Measurements from ENCODE around the gene EIPR1. TPM values are rescaled to one million over a fixed set of nuclear protein-coding genes. Genes with fewer than 3 reads are reported as not detected.

The EIPR1 gene
- total and polyA plus RNA-seq, 2 of the 4 experiments (the other 2 are of a cell fraction), result 46.5 to 67.4 TPM

GRCh38 chr2:3256157-3256556 lies 121.5 kb downstream of the EIPR1 start:
- dilution Hi-C loops (cut with HindIII; ENCODE audit: low sequenced_read_pairs, unreplicated experiment) (no loop called here), in situ Hi-C loops (cut with MboI; ENCODE audit: low sequenced_read_pairs) (no loop called here)
- H3K23ac ChIP-seq (ENCODE audit: low read depth, low read length), result no peak overlapping the region

More at GRCh38 chr2:3256157-3256556, 121.5 kb downstream of the EIPR1 start:
- no peak overlapping the region for H3K4me2 ChIP-seq (ENCODE audit: low read depth, low read length)
- H3K9me3 ChIP-seq (ENCODE audit: control insufficient read depth, insufficient read depth, low read length), result no peaks in the 10 kb centered on the region
- 95% methylated on average over 6 of the region's 16 CpGs; no CpG with 5 or more reads in 1 of the 2 experiments for WGBS, 2 experiments (ENCODE audit: extremely low coverage in 2 of 2, insufficient read length in 1 of 2)
- no peak overlapping the region for H2BK120ac ChIP-seq (ENCODE audit: low read depth, low read length)
- intact Hi-C loops (cut with micrococcal nuclease), result no loop called here
- H2AK5ac ChIP-seq (ENCODE audit: low read depth, low read length), result no peak overlapping the region
- no peaks in the 10 kb centered on the region for H3K9me1 ChIP-seq (ENCODE audit: insufficient read depth, low read length)
- H4K91ac ChIP-seq (ENCODE audit: insufficient read depth, low read depth, low read length), result no peak overlapping the region
- H2BK5ac ChIP-seq (ENCODE audit: low read depth, low read length, poor library complexity, severe bottlenecking), result no peak overlapping the region
- peaks cover 0 to 4% of the 10 kb centered on the region in 2 experiments; a peak in 2 of 4 replicates for H3K79me1 ChIP-seq (ENCODE audit: low read depth in 1 of 2, low read length in 2 of 2)
- H2AK9ac ChIP-seq (replicated peaks; ENCODE audit: low read depth, low read length, poor library complexity), result no peak overlapping the region
- ChIA-PET CTCF (no interaction called here), POLR2A (ENCODE audit: unreplicated experiment) (no interaction called here)
- H3K56ac ChIP-seq (ENCODE audit: extremely low read depth, insufficient read depth, low read length), result no peak overlapping the region
- no peak overlapping the region for H4K5ac ChIP-seq (ENCODE audit: low read depth, low read length)
- H3K27me3 ChIP-seq (ENCODE audit: control insufficient read depth, insufficient read depth, low read length), result no peaks in the 10 kb centered on the region
- H3K4me3 ChIP-seq (ENCODE audit: insufficient read depth, low read depth, low read length), result no peak overlapping the region
- no peak overlapping the region for H2AFZ ChIP-seq (replicated peaks; ENCODE audit: low read length, poor library complexity)
- DNase-seq (no peak), ATAC-seq (ENCODE audit: low read depth) (no peak)
- peaks cover 5% of the 10 kb centered on the region; the same call in 1 of the 2 replicates for H3K36me3 ChIP-seq (ENCODE audit: control insufficient read depth, insufficient read depth, low read length)
- no peak overlapping the region for H2BK20ac ChIP-seq (ENCODE audit: low read depth, low read length)
- no peaks in the 10 kb centered on the region for H4K20me1 ChIP-seq (ENCODE audit: insufficient read depth, low read length)
- H3K9ac ChIP-seq (ENCODE audit: low read depth, low read length), result no peak overlapping the region
- no peak overlapping the region for H3K18ac ChIP-seq (ENCODE audit: low read depth, low read length)
- H3K27ac ChIP-seq (ENCODE audit: insufficient read depth, low read length), result no peak overlapping the region
- no peaks in the 10 kb centered on the region; the same call in 1 of the 2 replicates for H3K4me1 ChIP-seq (ENCODE audit: control insufficient read depth, insufficient read depth, low read length)
- no peak overlapping the region for H4K8ac ChIP-seq (ENCODE audit: low read depth in 2 of 2, low read length in 2 of 2)
- TF ChIP-seq CTCF (conservative IDR thresholded peaks at IDR 0.05; ENCODE audit: low read depth, low read length) (no peak), NFE2L2 (IDR thresholded peaks at IDR 0.05; ENCODE audit: low read depth, low read length) (no peak), ELK1 (IDR thresholded peaks at IDR 0.05; ENCODE audit: borderline replicate concordance, low read depth, low read length) (no peak), FOS (IDR thresholded peaks at IDR 0.05; ENCODE audit: low read depth, low read length) (no peak), CEBPB (IDR thresholded peaks at IDR 0.05; ENCODE audit: low read depth, low read length) (no peak)
- no TSS peak for BruUV-seq (replicated peaks)
- no peak overlapping the region for H3K14ac ChIP-seq (replicated peaks; ENCODE audit: low read depth, low read length)
- H3K4ac ChIP-seq (ENCODE audit: low read depth, low read length), result no peak overlapping the region
- H2BK15ac ChIP-seq (ENCODE audit: low read depth, low read length), result no peak overlapping the region

All from IMR-90 (cell line).